ENCODE measurements around the gene ELOVL5. TPM values are rescaled to one million over a fixed set of nuclear protein-coding genes. Genes with fewer than 3 reads are reported as not detected.

Gene ELOVL5
- total RNA-seq, 1 donor from 2014 or later: 52.8 TPM

DNA sequence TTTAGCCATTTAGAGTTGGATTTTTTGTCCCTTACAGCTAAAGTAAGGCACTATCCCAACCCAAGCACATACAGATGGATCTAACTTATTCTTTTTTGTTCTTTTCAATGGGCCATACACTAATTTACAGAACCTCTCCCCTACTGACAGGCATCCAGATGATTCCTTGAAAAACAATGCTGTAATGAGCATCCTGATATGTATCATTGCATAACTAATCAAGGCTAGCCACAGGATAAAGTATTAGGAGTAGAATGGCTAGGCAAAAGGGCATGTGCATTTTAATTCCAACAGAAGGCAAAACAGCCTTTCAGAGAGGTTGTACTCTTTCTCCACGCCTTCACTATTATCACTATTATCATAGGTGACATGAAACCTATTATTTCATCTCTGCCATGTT, 54.1 kb downstream of the ELOVL5 start:
- Histone ChIP-seq H3K36me3 (ENCODE audit: insufficient read depth, low read length) (peaks cover 9% of the 10 kb centered on the region), H3K27me3 (ENCODE audit: insufficient read depth, low read length) (no peaks in the 10 kb centered on the region), H3K9me3 (ENCODE audit: insufficient read depth, low read depth, low read length) (no peaks in the 10 kb centered on the region), H2AFZ (ENCODE audit: low read depth, low read length) (no peak overlapping the region), H3K4me2 (ENCODE audit: low read length) (no peak overlapping the region), H3K4me3 (ENCODE audit: insufficient read depth, low read depth, low read length) (no peak overlapping the region), H3K9ac (ENCODE audit: low read length) (no peak overlapping the region), H4K20me1 (ENCODE audit: insufficient read depth, low read length) (peaks cover 21% of the 10 kb centered on the region), H3K27ac (ENCODE audit: low read depth, low read length) (no peak overlapping the region), H3K4me1 (ENCODE audit: insufficient read depth, low read length) (no peaks in the 10 kb centered on the region), H3K79me2 (ENCODE audit: insufficient read depth, low read length) (peaks cover 72% of the 10 kb centered on the region)
- H3K36me3 Mint-ChIP-seq (ENCODE audit: low read depth, unreplicated experiment): no peaks in the 10 kb centered on the region
- H3K9me3 Mint-ChIP-seq (ENCODE audit: unreplicated experiment): no peaks in the 10 kb centered on the region
- no peak for TF ChIP-seq EZH2 (IDR thresholded peaks at IDR 0.05; ENCODE audit: insufficient read depth, low read length)
- TF ChIP-seq, protein P1, sequence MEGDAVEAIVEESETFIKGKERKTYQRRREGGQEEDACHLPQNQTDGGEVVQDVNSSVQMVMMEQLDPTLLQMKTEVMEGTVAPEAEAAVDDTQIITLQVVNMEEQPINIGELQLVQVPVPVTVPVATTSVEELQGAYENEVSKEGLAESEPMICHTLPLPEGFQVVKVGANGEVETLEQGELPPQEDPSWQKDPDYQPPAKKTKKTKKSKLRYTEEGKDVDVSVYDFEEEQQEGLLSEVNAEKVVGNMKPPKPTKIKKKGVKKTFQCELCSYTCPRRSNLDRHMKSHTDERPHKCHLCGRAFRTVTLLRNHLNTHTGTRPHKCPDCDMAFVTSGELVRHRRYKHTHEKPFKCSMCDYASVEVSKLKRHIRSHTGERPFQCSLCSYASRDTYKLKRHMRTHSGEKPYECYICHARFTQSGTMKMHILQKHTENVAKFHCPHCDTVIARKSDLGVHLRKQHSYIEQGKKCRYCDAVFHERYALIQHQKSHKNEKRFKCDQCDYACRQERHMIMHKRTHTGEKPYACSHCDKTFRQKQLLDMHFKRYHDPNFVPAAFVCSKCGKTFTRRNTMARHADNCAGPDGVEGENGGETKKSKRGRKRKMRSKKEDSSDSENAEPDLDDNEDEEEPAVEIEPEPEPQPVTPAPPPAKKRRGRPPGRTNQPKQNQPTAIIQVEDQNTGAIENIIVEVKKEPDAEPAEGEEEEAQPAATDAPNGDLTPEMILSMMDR (IDR thresholded peaks at IDR 0.05; ENCODE audit: insufficient read depth, low read depth, low read length): no peak
- no peaks in the 10 kb centered on the region for H3K27me3 Mint-ChIP-seq (ENCODE audit: low read depth, unreplicated experiment)
- no peak for DNase-seq (ENCODE audit: low read depth)
- FAIRE-seq: no peak
- H3K4me1 Mint-ChIP-seq (ENCODE audit: low read depth, unreplicated experiment): peaks cover 12% of the 10 kb centered on the region
- H3K4me3 Mint-ChIP-seq (ENCODE audit: unreplicated experiment): no peak overlapping the region
- H3K27ac Mint-ChIP-seq (ENCODE audit: unreplicated experiment): no peak overlapping the region

DNA sequence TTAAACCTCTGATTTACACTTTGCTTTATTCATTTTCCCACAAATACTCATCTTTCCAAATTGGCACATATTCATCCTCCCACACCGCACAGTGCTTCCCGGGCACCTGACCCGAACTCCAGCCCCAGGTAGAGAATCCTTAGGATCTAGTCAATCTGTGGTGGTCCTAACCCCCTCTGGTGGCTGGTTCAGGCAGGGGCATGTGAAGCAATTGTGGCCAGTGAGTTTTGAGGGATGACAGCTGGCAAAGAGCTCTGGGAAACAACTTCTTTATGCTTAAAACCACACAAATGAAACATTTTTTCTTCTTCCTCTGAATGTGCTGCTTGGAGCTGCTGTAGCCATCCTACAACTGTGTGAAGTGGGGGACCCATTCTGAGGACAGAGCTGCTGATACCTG, 54.7 kb downstream of the ELOVL5 start:
- Mint-ChIP-seq H3K4me3 (ENCODE audit: unreplicated experiment) (no peak overlapping the region), H3K27me3 (ENCODE audit: low read depth, unreplicated experiment) (no peaks in the 10 kb centered on the region), H3K4me1 (ENCODE audit: low read depth, unreplicated experiment) (peaks cover 10% of the 10 kb centered on the region), H3K36me3 (ENCODE audit: low read depth, unreplicated experiment) (no peaks in the 10 kb centered on the region), H3K9me3 (ENCODE audit: unreplicated experiment) (no peaks in the 10 kb centered on the region), H3K27ac (ENCODE audit: unreplicated experiment) (no peak overlapping the region)
- FAIRE-seq: no peak
- H3K27ac ChIP-seq (ENCODE audit: low read depth, low read length): no peak overlapping the region
- no peak overlapping the region for H3K4me3 ChIP-seq (ENCODE audit: insufficient read depth, low read depth, low read length)
- TF ChIP-seq, protein P1 (IDR thresholded peaks at IDR 0.05; ENCODE audit: insufficient read depth, low read depth, low read length): peak; percentile 38
- no peak for TF ChIP-seq EZH2 (IDR thresholded peaks at IDR 0.05; ENCODE audit: insufficient read depth, low read length)
- no peak for DNase-seq (ENCODE audit: low read depth)
- peaks cover 69% of the 10 kb centered on the region for H3K79me2 ChIP-seq (ENCODE audit: insufficient read depth, low read length)
- no peaks in the 10 kb centered on the region for H3K27me3 ChIP-seq (ENCODE audit: insufficient read depth, low read length)
- H3K36me3 ChIP-seq (ENCODE audit: insufficient read depth, low read length): peaks cover 9% of the 10 kb centered on the region
- H4K20me1 ChIP-seq (ENCODE audit: insufficient read depth, low read length): peaks cover 21% of the 10 kb centered on the region
- no peaks in the 10 kb centered on the region for H3K9me3 ChIP-seq (ENCODE audit: insufficient read depth, low read depth, low read length)
- H3K9ac ChIP-seq (ENCODE audit: low read length): no peak overlapping the region
- no peak overlapping the region for H2AFZ ChIP-seq (ENCODE audit: low read depth, low read length)
- no peaks in the 10 kb centered on the region for H3K4me1 ChIP-seq (ENCODE audit: insufficient read depth, low read length)
- H3K4me2 ChIP-seq (ENCODE audit: low read length): no peak overlapping the region

DNA sequence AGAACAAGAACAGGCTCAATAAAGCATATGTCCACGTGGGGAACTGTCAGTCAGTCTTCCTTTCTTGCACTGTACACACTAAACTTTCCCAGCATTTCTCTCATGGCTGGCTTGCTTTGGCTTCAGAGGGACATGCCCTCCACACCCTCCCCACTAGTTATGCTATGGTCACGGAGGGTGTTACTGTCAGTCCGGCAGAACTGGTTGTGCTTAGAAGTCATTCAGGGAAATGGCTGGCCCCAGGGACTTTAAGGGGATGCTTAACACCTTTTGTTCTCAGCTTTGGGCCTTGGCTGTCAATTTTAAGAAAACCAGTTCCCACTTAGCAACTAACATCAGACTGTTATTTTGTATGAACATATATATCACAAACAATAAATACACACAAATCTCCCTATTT, 55.1 kb downstream of the ELOVL5 start:
- H3K27ac Mint-ChIP-seq (ENCODE audit: unreplicated experiment): no peak overlapping the region
- H2AFZ ChIP-seq (ENCODE audit: low read depth, low read length): no peak overlapping the region
- no peaks in the 10 kb centered on the region for H3K27me3 ChIP-seq (ENCODE audit: insufficient read depth, low read length)
- H3K9ac ChIP-seq (ENCODE audit: low read length): no peak overlapping the region
- no peaks in the 10 kb centered on the region for H3K27me3 Mint-ChIP-seq (ENCODE audit: low read depth, unreplicated experiment)
- H3K4me1 ChIP-seq (ENCODE audit: insufficient read depth, low read length): no peaks in the 10 kb centered on the region
- no peak for TF ChIP-seq EZH2 (IDR thresholded peaks at IDR 0.05; ENCODE audit: insufficient read depth, low read length)
- H3K4me3 Mint-ChIP-seq (ENCODE audit: unreplicated experiment): no peak overlapping the region
- H3K27ac ChIP-seq (ENCODE audit: low read depth, low read length): no peak overlapping the region
- peaks cover 65% of the 10 kb centered on the region for H3K79me2 ChIP-seq (ENCODE audit: insufficient read depth, low read length)
- peaks cover 9% of the 10 kb centered on the region for H3K36me3 ChIP-seq (ENCODE audit: insufficient read depth, low read length)
- FAIRE-seq (no peak), DNase-seq (ENCODE audit: low read depth) (no peak)
- no peak overlapping the region for H3K4me3 ChIP-seq (ENCODE audit: insufficient read depth, low read depth, low read length)
- no peak overlapping the region for H3K4me2 ChIP-seq (ENCODE audit: low read length)
- peaks cover 21% of the 10 kb centered on the region for H4K20me1 ChIP-seq (ENCODE audit: insufficient read depth, low read length)
- H3K36me3 Mint-ChIP-seq (ENCODE audit: low read depth, unreplicated experiment): no peaks in the 10 kb centered on the region
- no peaks in the 10 kb centered on the region for H3K9me3 Mint-ChIP-seq (ENCODE audit: unreplicated experiment)
- peaks cover 9% of the 10 kb centered on the region for H3K4me1 Mint-ChIP-seq (ENCODE audit: low read depth, unreplicated experiment)
- no peaks in the 10 kb centered on the region for H3K9me3 ChIP-seq (ENCODE audit: insufficient read depth, low read depth, low read length)

Measured in astrocyte (in vitro differentiated cells and primary cell).